HTERT RPE-1 (cell line): ENCODE data around the gene TBC1D22A.

Source experiments
- in situ Hi-C: fragments of 300-500 bp; cut with MboI; formaldehyde crosslinking; loops from 4 replicates; pipeline ENCODE4 v1.14.3; 2020; ENCODE audit warnings: low sequenced_read_pairs

The TBC1D22A gene

GRCh38 chr22:46752988-46753310, 9.5 kb upstream of the TBC1D22A start:
- in situ Hi-C loops = no loop called here

- in situ Hi-C loops = no loop called here
These were observed 9.1 kb upstream of the TBC1D22A start for GRCh38 chr22:46753360-46753759.

GRCh38 chr22:46753761-46754109, 8.7 kb upstream of the TBC1D22A start:
- in situ Hi-C loops = no loop called here

- in situ Hi-C loops = no loop called here
These were observed 8.2 kb upstream of the TBC1D22A start for GRCh38 chr22:46754110-46754799.

- in situ Hi-C loops = no loop called here
These were observed 7.6 kb upstream of the TBC1D22A start for GRCh38 chr22:46754826-46755225.

- in situ Hi-C loops = no loop called here
These were observed 6.9 kb upstream of the TBC1D22A start for GRCh38 chr22:46755525-46755924.

- in situ Hi-C loops = no loop called here
These were observed 6.4 kb upstream of the TBC1D22A start for GRCh38 chr22:46756097-46756496.

- in situ Hi-C loops = no loop called here
These were observed 5.3 kb upstream of the TBC1D22A start for GRCh38 chr22:46757104-46757503.

GRCh38 chr22:46758121-46758520, 4.3 kb upstream of the TBC1D22A start:
- in situ Hi-C loops = no loop called here

- in situ Hi-C loops = no loop called here
These were observed 3.6 kb upstream of the TBC1D22A start for GRCh38 chr22:46758867-46759290.

- in situ Hi-C loops = no loop called here
These were observed 1.4 kb upstream of the TBC1D22A start for GRCh38 chr22:46761017-46761416.

GRCh38 chr22:46761539-46762237, 762 bp upstream of the TBC1D22A start:
- in situ Hi-C loops = no loop called here

- in situ Hi-C loops = no loop called here
These were observed 728 bp downstream of the TBC1D22A start for GRCh38 chr22:46763051-46763705.

- in situ Hi-C loops = no loop called here
These were observed 1.8 kb downstream of the TBC1D22A start for GRCh38 chr22:46764140-46764680.

- in situ Hi-C loops = no loop called here
These were observed 2.5 kb downstream of the TBC1D22A start for GRCh38 chr22:46764779-46765485.

- in situ Hi-C loops = no loop called here
These were observed 4.2 kb downstream of the TBC1D22A start for GRCh38 chr22:46766611-46767010.

GRCh38 chr22:46767249-46767985, 5.0 kb downstream of the TBC1D22A start:
- in situ Hi-C loops = no loop called here

- in situ Hi-C loops = no loop called here
These were observed 6.8 kb downstream of the TBC1D22A start for GRCh38 chr22:46769191-46769675.

- in situ Hi-C loops = no loop called here
These were observed 7.3 kb downstream of the TBC1D22A start for GRCh38 chr22:46769706-46770105.

GRCh38 chr22:46770151-46770641, 7.7 kb downstream of the TBC1D22A start:
- in situ Hi-C loops = no loop called here
